AG09319 (cell line): ENCODE measurements around the gene NDUFS7.

Experiments used
- DNase-seq: peaks from one replicate; pipeline ENCODE4 v3.0.0-alpha.2; 2010; ENCODE audit warnings: low read depth; ENCODE audit errors: extremely low read depth
- CTCF ChIP-seq: IDR thresholded peaks from 2 replicates; pipeline ENCODE4 v1.5.1; 2011; ENCODE audit warnings: low read depth, mild to moderate bottlenecking, inconsistent platforms, low read length, moderate library complexity

The NDUFS7 gene

GRCh38 chr19:1393841-1394240 is 10.1 kb downstream of the NDUFS7 start:
- DNase-seq, result no peak
- no peak for TF ChIP-seq CTCF

- no peak for TF ChIP-seq CTCF
- DNase-seq, result no peak
Measured at GRCh38 chr19:1394252-1395193, 10.8 kb downstream of the NDUFS7 start.

DNA sequence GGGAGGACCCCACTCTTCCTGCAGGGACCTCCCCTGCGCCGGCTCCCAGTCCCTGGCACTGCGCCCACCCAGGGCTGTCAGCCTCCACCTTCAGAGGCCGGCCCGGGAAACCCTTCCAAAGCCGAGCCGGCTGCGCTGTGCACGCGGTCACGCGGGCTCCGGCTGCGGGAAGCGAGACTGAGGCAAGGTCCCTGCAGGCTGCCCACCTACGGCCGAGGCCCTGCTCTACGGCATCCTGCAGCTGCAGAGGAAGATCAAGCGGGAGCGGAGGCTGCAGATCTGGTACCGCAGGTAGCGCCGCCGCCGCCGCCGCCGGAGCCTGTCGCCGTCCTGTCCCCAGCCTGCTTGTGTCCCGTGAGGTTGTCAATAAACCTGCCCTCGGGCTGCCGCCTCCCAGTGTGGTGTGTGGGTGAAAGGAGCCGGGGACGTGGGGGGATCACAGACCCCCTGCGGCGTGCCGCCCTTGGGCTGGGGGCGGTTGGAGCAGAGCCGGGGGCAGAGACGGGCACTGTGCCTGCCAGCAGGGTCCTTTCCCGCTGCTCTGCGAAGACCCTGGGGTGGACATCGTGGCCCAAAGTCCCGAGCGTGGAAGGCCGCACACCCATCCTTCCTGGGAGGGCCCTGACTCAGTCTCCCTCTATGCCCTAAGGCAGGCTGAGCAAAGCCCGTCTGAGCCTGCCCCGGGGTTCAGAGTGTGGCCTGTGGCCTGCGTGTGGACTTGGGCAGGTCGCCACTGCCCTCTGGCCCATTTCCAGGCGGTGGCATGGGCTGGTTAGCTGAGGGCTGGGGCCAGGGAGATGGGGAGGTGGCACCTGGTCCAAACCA is 11.7 kb downstream of the NDUFS7 start:
- no peak for TF ChIP-seq CTCF
- no peak for DNase-seq

DNA sequence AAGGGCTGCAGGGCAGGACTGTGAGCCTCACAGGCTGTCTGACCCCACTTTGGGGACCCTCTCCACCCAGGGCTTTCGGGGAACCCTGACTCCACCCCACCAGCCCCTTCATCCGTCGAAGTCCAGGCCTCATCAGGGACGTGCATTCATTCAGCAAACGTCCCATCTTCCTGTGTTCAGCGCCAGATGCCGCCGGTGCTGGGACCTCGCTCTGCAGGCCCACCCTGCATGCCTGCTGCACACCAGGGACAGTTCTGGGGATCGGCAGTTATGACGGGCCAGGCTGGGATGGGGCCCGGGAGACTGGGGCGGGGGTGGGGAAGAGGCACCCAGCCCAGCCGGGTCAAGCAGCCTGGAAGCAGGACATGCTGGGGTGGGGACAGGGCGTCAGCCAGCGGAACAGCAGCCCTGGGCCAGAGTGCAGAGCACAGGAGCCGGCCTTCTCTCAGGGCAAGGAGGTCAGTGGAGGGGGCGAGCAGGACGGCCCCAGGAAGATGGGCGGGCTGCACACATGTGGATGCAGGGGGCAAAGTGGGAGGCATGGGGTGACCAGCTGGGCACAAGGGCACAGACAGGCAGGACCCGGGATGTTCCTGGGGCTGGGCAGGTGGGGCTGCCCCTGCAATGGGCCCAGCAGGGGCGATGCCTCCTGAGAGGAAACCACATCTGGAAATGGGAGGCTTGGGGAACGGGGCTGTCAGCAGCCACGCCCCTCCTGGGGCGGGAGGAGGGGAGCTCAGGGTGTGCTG is 12.5 kb downstream of the NDUFS7 start:
- DNase-seq, result no peak
- no peak for TF ChIP-seq CTCF

DNA sequence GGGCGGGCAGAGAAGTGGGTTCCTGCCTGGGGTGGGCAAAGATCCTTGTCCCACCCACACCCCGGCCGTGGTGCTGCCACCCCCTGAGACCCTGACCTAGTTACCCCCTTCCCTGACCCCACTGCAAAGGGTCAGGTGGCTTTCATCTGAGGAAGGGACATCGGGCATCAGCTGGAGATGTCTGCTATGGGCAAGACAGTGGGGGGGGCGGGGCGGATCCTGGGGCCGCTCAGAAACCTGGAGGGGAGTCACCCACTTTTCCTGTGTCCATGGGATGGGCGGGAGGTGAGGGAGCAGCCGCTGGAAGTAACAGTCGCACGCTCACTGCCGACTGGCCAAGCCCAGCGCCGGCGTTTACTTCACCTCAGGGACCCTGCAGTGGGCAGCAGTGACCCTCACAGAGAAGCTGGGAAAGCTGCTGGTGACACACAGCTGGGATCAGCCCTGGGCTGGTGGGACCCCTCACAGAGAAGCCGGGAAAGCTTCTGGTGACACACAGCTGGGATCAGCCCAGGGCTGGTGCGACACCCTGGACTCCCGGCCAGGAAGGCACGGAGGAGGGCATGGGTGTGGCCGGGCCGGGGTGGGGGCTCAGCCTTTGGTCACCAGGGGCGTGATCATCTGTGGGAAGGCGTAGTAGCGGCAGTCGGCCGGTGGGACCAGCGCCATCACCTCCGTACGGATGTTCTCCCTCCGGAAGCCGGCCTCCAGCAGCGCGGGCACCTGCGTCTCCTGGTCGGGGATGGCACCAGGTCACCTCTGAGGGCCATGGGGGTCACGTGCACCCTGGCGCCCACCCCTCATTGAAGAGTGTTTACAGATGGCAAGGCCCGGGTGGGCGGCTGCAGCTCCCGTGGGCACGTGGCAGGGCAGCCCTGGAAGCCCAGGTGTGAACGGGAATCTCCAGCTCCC is 13.3 kb downstream of the NDUFS7 start:
- DNase-seq, result no peak
- TF ChIP-seq CTCF, result no peak

DNA sequence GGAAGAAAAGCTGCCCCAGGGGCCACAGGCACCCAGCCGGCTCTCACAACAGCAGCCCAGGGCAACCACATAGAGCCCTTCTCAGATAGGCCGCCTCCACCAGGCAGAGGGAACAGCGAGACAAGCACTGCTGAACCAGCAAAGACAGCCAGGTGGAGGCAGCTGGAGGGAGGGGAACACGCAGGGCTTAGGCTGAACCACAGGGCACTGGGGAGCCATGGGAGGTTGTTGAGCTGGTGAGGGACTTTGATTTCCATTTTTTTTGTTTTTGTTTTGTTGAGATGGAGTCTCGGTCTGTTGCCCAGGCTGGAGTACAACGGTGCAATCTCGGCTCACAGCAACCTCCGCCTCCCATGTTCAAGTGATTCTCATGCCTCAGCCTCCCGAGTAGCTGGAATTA is 14.1 kb downstream of the NDUFS7 start:
- TF ChIP-seq CTCF, result no peak
- DNase-seq, result no peak
